Measurements from ENCODE around the gene PHF8. TPM values are rescaled to one million over a fixed set of nuclear protein-coding genes. Genes with fewer than 3 reads are reported as not detected.

PHF8 gene
- total RNA-seq, 2 experiments from 2014 or later = 46.1 to 49.9 TPM

DNA sequence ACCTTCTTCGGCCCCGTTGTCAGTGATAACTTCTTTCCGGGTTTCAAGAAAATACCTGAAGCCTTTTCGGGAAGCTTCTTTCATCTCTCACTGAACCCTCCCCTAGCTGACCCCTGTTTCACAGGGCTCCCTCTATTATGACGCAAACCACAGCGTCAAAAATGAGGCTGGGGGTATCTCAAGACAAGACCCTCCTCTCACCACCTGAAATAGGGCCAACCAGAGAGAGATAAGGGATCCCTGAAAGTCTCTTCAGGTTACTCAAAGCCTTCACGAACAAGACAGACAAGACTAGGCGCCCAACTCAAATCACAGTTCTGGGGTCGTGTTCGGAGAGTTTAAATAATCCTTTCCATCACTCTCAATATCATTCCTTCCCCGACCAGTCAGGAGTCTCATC, 1.2 kb downstream of the PHF8 start:
- DNase-seq (peak in 1 of 14 experiments; percentile 19), ATAC-seq (ENCODE audit: poor library complexity) (no peak)
- H3K36me3 Mint-ChIP-seq (ENCODE audit: low read depth) = peaks cover 48% of the 10 kb centered on the region
- peak overlapping the region; percentile 96 for H3K4me3 Mint-ChIP-seq
- TF ChIP-seq, protein P1, sequence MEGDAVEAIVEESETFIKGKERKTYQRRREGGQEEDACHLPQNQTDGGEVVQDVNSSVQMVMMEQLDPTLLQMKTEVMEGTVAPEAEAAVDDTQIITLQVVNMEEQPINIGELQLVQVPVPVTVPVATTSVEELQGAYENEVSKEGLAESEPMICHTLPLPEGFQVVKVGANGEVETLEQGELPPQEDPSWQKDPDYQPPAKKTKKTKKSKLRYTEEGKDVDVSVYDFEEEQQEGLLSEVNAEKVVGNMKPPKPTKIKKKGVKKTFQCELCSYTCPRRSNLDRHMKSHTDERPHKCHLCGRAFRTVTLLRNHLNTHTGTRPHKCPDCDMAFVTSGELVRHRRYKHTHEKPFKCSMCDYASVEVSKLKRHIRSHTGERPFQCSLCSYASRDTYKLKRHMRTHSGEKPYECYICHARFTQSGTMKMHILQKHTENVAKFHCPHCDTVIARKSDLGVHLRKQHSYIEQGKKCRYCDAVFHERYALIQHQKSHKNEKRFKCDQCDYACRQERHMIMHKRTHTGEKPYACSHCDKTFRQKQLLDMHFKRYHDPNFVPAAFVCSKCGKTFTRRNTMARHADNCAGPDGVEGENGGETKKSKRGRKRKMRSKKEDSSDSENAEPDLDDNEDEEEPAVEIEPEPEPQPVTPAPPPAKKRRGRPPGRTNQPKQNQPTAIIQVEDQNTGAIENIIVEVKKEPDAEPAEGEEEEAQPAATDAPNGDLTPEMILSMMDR (IDR thresholded peaks at IDR 0.05) = no peak
- Histone ChIP-seq H3K9me3 (ENCODE audit: control insufficient read depth in 1 of 2, insufficient read depth in 1 of 2, low read length in 2 of 2) (no peaks in the 10 kb centered on the region), H3K27me3 (ENCODE audit: control insufficient read depth in 1 of 2, insufficient read depth in 2 of 2, low read length in 2 of 2) (no peaks in the 10 kb centered on the region), H3K27ac (ENCODE audit: low read depth in 1 of 2, low read length in 2 of 2) (peak overlapping the region in 1 of 2 donors; percentile 90), H3K36me3 (ENCODE audit: insufficient read depth, low read length) (peaks cover 18% of the 10 kb centered on the region), H3K4me3 (ENCODE audit: low read length) (peak overlapping the region; percentile 75), H3K4me1 (ENCODE audit: insufficient read depth, low read length) (peaks cover 13% of the 10 kb centered on the region)
- CTCF ChIA-PET = interaction anchor here (1.1 kb wide), 1 partner anchor 12 kb away, joined by 3 read pairs; no protein-coding TSS in a partner anchor
- H3K4me1 Mint-ChIP-seq (ENCODE audit: low read depth) = peaks cover 29% of the 10 kb centered on the region
- intact Hi-C loops (cut with DNase I, micrococcal nuclease) = loop anchor here (5.0 to 10.0 kb wide), 4 partner anchors 489 to 818 kb away; partner anchors contain the start of genes GNL3L (in 2 of the 2), MAGED2 (in 2 of the 2), HSD17B10 (in 1 of the 2) and KDM5C (in 1 of the 2)
- POLR2A ChIA-PET = interaction anchor here (0.7 to 4.4 kb wide), 14 partner anchors 12 to 1446 kb away, joined by 3 to 46 read pairs (median 8); partner anchors contain the start of genes APEX2, FAM120C, GNL3L and HUWE1
- no peaks in the 10 kb centered on the region for H3K27me3 Mint-ChIP-seq
- no peaks in the 10 kb centered on the region for H3K9me3 Mint-ChIP-seq
- H3K27ac Mint-ChIP-seq = peak overlapping the region; percentile 99

DNA sequence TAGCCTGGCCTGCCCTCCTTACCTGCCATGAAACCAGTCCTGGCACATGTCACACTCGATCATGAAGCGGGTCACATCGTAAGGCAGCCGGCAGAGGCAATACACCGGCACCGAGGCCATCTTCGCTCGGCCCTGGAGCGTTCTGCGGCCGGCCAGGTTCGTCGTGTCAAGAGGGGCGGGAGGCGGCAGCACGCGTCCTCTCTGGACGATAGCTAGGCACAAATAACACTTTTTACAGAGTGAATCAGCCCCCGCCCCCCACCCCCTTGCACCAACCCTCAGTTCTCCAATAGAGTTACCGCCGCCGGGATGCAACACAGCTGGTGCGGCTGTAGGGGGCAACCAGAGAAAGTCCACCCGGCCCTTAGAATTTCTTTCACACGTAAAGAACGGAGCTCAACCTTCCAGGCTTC, 1.7 kb downstream of the PHF8 start:
- POLR2A ChIA-PET = interaction anchor here (0.7 to 4.4 kb wide), 10 partner anchors 12 to 961 kb away, joined by 3 to 46 read pairs (median 8); partner anchors contain the start of genes APEX2, FAM120C, HUWE1 and KDM5C
- Mint-ChIP-seq H3K36me3 (ENCODE audit: low read depth) (peaks cover 52% of the 10 kb centered on the region), H3K4me3 (peak overlapping the region; percentile 96), H3K27ac (peak overlapping the region; percentile 99), H3K27me3 (no peaks in the 10 kb centered on the region), H3K4me1 (ENCODE audit: low read depth) (peaks cover 29% of the 10 kb centered on the region), H3K9me3 (no peaks in the 10 kb centered on the region)
- no peaks in the 10 kb centered on the region for H3K9me3 ChIP-seq (ENCODE audit: control insufficient read depth in 1 of 2, insufficient read depth in 1 of 2, low read length in 2 of 2)
- TF ChIP-seq, protein P1 (IDR thresholded peaks at IDR 0.05) = no peak
- H3K4me3 ChIP-seq (ENCODE audit: low read length) = peak overlapping the region; percentile 75
- H3K27me3 ChIP-seq (ENCODE audit: control insufficient read depth in 1 of 2, insufficient read depth in 2 of 2, low read length in 2 of 2) = no peaks in the 10 kb centered on the region
- H3K27ac ChIP-seq (ENCODE audit: low read depth in 1 of 2, low read length in 2 of 2) = peak overlapping the region; percentile 29 to 90
- H3K4me1 ChIP-seq (ENCODE audit: insufficient read depth, low read length) = peaks cover 13% of the 10 kb centered on the region
- H3K36me3 ChIP-seq (ENCODE audit: insufficient read depth, low read length) = peaks cover 20% of the 10 kb centered on the region
- no peak for ATAC-seq (ENCODE audit: poor library complexity)
- intact Hi-C loops (cut with DNase I, micrococcal nuclease) = loop anchor here (5.0 to 10.0 kb wide), 4 partner anchors 490 to 818 kb away; partner anchors contain the start of genes GNL3L (in 2 of the 2), MAGED2 (in 2 of the 2), HSD17B10 (in 1 of the 2) and KDM5C (in 1 of the 2)
- peak; percentile 3 to 70 (median 20) for DNase-seq
- CTCF ChIA-PET = interaction anchor here (1.1 kb wide), 1 partner anchor 12 kb away, joined by 3 read pairs; no protein-coding TSS in a partner anchor

DNA sequence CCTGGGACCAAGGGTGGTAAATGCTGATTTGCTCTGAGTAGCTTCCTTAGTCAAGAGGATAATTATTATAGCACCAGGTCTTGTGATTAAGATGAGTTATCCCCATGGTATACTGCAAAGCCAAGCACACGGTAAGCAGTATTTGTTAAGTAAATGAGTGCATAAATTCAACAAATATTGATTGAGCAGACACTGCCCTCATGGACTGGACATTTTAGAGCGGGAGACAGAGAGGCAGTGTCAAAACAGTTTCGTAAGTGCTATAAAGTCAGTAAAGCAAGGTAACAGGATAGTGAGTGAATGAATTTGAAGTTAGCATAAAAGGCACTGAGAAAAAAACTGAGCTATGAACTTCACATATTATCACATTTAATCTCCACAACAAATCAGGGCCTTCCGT, 13.9 kb downstream of the PHF8 start:
- Mint-ChIP-seq H3K36me3 (ENCODE audit: low read depth) (peaks cover 86% of the 10 kb centered on the region), H3K27me3 (no peaks in the 10 kb centered on the region), H3K4me3 (no peak overlapping the region), H3K4me1 (ENCODE audit: low read depth) (peaks cover 16% of the 10 kb centered on the region), H3K27ac (no peak overlapping the region), H3K9me3 (no peaks in the 10 kb centered on the region)
- TF ChIP-seq, protein P1 (IDR thresholded peaks at IDR 0.05) = no peak
- no peak overlapping the region for H3K4me3 ChIP-seq (ENCODE audit: low read length)
- DNase-seq (no peak), ATAC-seq (ENCODE audit: poor library complexity) (no peak)
- intact Hi-C loops (cut with DNase I, micrococcal nuclease) = no loop called here
- H3K27ac ChIP-seq (ENCODE audit: low read depth in 1 of 2, low read length in 2 of 2) = no peak overlapping the region
- H3K9me3 ChIP-seq (ENCODE audit: control insufficient read depth in 1 of 2, insufficient read depth in 1 of 2, low read length in 2 of 2) = no peaks in the 10 kb centered on the region
- peaks cover 54% of the 10 kb centered on the region for H3K36me3 ChIP-seq (ENCODE audit: insufficient read depth, low read length)
- no peaks in the 10 kb centered on the region for H3K27me3 ChIP-seq (ENCODE audit: control insufficient read depth in 1 of 2, insufficient read depth in 2 of 2, low read length in 2 of 2)
- POLR2A ChIA-PET = interaction anchor here (0.9 kb wide), 1 partner anchor 12 kb away, joined by 3 read pairs; no protein-coding TSS in a partner anchor
- CTCF ChIA-PET = interaction anchor here (0.8 kb wide), 1 partner anchor 12 kb away, joined by 3 read pairs; no protein-coding TSS in a partner anchor
- H3K4me1 ChIP-seq (ENCODE audit: insufficient read depth, low read length) = no peaks in the 10 kb centered on the region

Measured in CD4-positive, alpha-beta T cell (primary cell).